Activated CD4-positive, alpha-beta T cell treated with anti-CD3 and anti-CD28 coated beads, Interleukin-2, amount 50 U/mL, for 4 hours (primary cell): ENCODE measurements around the gene BBX.
"Not testable (repeated sequence)": the region's sequence is repeated elsewhere in the genome, so short reads cannot be mapped to it uniquely, and the experiment has no call there.

Source experiments
- DNase-seq, 2 experiments: peaks; one replicate each; pipeline ENCODE4 v3.0.0-alpha.2; 2020

The BBX gene

GRCh38 chr3:107543666-107544065 is 20.9 kb downstream of the BBX start:
- no peak for DNase-seq

GRCh38 chr3:107545680-107546120 is 22.9 kb downstream of the BBX start:
- no peak for DNase-seq

GRCh38 chr3:107548601-107549000 is 25.8 kb downstream of the BBX start:
- no peak for DNase-seq

GRCh38 chr3:107555359-107555758 is 32.6 kb downstream of the BBX start:
- no peak for DNase-seq

GRCh38 chr3:107557743-107558142 is 35.0 kb downstream of the BBX start:
- DNase-seq, result no peak

- no peak for DNase-seq
These were observed 37.4 kb downstream of the BBX start for GRCh38 chr3:107560166-107560565.

- DNase-seq, result no peak
These were observed 39.2 kb downstream of the BBX start for GRCh38 chr3:107561980-107562379.

- no peak for DNase-seq
These were observed 40.3 kb downstream of the BBX start for GRCh38 chr3:107562969-107563529.

- DNase-seq, result not testable (repeated sequence)
These were observed 42.5 kb downstream of the BBX start for GRCh38 chr3:107565244-107565643.

GRCh38 chr3:107571089-107571488 is 48.3 kb downstream of the BBX start:
- not testable (repeated sequence) for DNase-seq

- not testable (repeated sequence) for DNase-seq
These were observed 48.7 kb downstream of the BBX start for GRCh38 chr3:107571492-107571891.

GRCh38 chr3:107574650-107575049 is 51.9 kb downstream of the BBX start:
- no peak for DNase-seq

- no peak for DNase-seq
These were observed 55.3 kb downstream of the BBX start for GRCh38 chr3:107578091-107578490.

- DNase-seq, result no peak
These were observed 55.8 kb downstream of the BBX start for GRCh38 chr3:107578523-107578922.

GRCh38 chr3:107579371-107579770 is 56.6 kb downstream of the BBX start:
- no peak for DNase-seq

- no peak for DNase-seq
These were observed 58.5 kb downstream of the BBX start for GRCh38 chr3:107581230-107581629.

GRCh38 chr3:107588217-107588616 is 65.5 kb downstream of the BBX start:
- DNase-seq, result no peak

GRCh38 chr3:107589454-107589853 is 66.7 kb downstream of the BBX start:
- no peak for DNase-seq

GRCh38 chr3:107590786-107591185 is 68.0 kb downstream of the BBX start:
- DNase-seq, result no peak

GRCh38 chr3:107592073-107592472 is 69.3 kb downstream of the BBX start:
- DNase-seq, result no peak

- DNase-seq, result no peak
These were observed 72.1 kb downstream of the BBX start for GRCh38 chr3:107594870-107595269.

GRCh38 chr3:107596639-107597038 is 73.9 kb downstream of the BBX start:
- no peak for DNase-seq

- peak; percentile 32 to 43 for DNase-seq
These were observed 76.4 kb downstream of the BBX start for GRCh38 chr3:107598926-107599771.

GRCh38 chr3:107599772-107600145 is 77.0 kb downstream of the BBX start:
- no peak for DNase-seq

GRCh38 chr3:107600780-107601179 is 78.0 kb downstream of the BBX start:
- no peak for DNase-seq
